GM19239 (cell line): ENCODE measurements around the gene PVALEF.

ENCODE experiments used
- DNase-seq: peaks from one replicate; pipeline ENCODE4 v3.0.0; 2011; ENCODE audit warnings: low spot score; ENCODE audit not compliant: insufficient read length
- FAIRE-seq: peaks from 2 replicates; lab custom pipeline; 2011; peaks lifted over from hg19 to GRCh38; lab: Jason Lieb, UNC

PVALEF gene

DNA sequence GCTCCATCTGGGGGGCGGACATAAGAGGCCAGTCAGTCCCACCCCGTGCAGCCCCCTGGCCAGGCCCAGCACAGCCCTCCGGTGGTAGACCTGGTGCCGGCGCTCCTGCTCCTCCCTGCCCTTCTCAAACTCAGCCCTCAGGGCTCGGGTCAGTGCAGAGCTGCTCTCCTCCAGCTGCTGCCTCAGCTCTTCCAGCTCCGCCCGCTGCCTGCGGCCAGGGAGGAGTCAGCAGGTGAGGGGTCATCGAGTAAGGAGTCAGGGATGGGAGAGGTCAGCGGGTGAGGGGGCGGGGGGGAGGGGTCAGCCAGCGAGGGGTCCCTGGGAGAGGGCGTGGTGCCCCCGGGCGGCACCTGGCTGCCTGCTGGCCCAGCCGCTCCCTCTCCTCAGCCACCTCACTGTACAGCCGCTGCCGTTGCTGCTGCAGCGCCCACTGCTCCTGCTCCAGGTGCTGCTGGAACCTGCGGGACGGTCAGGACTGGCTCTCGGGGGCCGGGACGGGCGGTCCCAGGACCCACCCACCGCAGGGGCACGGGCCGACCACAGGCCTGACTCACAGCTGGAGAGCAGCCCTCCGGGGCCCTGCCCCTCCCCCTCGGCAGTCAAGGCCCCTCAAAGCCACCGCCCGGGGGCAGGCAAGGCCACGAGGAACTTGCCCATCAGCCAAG lies 27.2 kb downstream of the PVALEF start:
- FAIRE-seq: no peak
- no peak for DNase-seq

- DNase-seq (no peak), FAIRE-seq (no peak)
Observed at GRCh38 chr17:81193051-81193410, 27.7 kb downstream of the PVALEF start.

GRCh38 chr17:81193470-81194224 lies 28.3 kb downstream of the PVALEF start:
- no peak for DNase-seq
- no peak for FAIRE-seq

GRCh38 chr17:81194225-81194760 lies 29.0 kb downstream of the PVALEF start:
- FAIRE-seq: no peak
- no peak for DNase-seq

DNA sequence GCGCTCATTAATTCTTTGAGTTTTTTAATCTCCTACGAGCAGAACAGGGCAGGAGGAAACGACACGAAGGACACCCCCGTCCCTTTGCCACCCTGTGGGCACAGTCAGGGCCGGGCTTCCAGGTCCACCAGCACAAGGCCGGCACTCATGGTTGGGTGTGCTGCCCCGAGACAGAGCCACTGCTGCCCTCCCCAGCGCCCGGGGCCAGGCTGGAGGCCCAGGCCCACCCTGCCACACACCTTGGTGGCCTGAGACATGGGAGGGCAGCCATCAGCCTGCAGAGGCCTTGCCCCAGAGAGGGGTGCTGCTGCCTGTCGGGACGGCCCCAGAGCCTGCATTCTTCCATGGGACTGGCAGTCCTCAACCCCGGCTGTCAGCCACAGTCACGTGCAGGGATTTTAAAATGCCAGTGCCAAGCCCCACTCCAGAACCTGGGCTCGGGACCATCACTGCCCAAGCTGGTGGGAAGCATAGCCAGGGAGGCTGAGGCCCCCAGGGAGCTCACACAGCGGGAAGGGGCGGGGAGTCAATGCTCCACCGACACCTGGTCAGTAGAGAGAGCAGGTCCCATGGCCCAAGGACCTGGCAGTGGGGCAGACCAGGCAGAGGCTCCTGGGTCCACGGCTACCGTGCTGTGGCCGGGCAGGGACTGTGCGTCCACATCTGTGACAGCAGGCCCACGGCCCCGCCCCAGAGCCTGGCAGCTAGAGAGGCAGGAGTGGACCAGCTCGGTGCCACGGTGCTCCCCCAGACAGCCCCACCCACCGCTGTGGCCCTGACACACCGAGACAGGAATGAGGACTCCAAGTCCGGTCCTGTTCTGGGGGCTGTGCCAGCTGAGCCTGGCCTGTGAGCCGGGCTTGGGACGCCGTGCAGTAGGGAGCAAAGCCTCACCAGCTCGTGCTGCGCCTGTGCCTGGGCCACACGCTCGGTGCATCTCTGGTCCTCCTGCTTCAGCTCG lies 29.9 kb downstream of the PVALEF start:
- no peak for FAIRE-seq
- DNase-seq: no peak

DNA sequence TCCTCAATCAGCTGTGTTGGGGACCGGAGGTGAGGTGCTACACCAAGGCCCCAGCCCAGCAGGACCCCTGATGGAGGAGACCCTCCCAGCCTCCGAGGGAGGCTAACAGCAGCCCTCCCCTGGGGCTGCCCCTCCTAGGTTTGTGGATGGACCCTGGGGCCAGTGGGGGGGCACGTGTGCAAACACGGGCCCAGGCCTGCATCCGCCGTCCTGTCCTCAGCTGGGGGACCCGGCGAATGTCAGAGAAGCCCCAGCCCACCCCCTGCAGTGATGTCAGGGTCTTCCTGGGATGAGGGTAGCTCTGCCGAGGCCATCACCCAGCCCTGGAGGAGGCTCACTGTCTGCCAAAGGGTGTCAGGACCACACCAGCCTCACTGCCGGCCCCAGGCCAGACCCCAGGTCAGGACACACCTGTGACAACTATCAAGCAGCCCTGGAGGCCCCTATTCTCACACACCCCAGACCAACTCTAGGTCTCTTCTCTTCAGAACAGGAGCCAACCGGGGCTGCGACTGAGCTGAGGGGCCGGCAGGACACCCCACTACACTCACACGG lies 30.7 kb downstream of the PVALEF start:
- FAIRE-seq: no peak

GRCh38 chr17:81196505-81197408 lies 31.4 kb downstream of the PVALEF start:
- FAIRE-seq: no peak
- no peak for DNase-seq

More for the DNA sequence above, 30.7 kb downstream of the PVALEF start:
- DNase-seq: no peak

DNA sequence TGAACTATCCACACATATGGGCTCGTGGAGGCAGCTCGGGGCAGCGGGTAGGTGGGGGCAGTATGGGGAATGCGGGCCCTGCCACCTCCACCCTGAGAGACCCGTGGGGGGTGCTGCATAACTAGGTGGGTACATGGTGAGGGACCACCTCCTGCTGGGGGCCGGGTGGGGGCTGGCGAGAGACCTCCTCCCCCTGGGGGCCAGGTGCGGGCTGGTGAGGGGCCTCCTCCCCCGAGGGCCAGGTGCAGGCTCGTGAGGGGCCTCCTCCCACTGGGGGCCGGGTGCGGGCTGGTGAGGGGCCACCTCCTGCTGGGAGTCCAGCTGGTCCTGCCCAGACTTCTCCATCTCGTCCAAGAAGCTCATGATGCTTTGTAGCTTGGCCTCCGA lies 32.1 kb downstream of the PVALEF start:
- FAIRE-seq (no peak), DNase-seq (no peak)

- FAIRE-seq: no peak
- DNase-seq: no peak
Observed at GRCh38 chr17:81197831-81198490, 32.7 kb downstream of the PVALEF start.

DNA sequence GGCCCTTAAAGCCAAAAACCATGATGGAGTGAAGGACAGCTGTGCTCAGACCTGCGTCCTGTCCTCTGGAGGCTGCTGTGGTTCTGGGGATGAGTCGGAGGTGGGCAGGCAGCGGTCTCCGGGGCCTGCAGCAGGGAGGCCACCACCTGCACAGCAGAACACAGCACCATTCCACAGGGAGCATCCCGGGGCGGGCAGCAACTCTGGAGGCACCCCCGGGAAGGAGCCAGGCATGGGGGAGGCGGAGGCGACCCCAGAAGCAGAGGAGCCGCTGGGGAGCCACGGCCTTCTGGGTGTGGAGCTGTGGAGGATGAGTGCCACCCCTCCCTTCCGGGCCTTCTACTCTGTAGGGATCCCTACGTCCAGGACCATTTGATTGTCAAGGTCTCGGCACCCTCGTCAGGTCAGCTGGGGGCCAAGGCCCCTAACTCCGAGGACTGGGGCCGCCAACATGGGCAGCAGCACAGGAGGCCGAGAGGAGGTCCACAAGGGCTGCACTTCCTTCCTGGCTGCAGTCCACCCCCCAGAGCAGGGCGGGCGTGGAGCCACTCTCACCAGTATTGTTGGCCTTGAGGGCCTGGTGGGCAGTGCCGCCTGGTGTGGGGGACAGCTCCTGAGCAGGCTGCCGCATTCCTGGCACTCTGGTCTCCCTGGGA lies 33.6 kb downstream of the PVALEF start:
- FAIRE-seq: no peak

DNA sequence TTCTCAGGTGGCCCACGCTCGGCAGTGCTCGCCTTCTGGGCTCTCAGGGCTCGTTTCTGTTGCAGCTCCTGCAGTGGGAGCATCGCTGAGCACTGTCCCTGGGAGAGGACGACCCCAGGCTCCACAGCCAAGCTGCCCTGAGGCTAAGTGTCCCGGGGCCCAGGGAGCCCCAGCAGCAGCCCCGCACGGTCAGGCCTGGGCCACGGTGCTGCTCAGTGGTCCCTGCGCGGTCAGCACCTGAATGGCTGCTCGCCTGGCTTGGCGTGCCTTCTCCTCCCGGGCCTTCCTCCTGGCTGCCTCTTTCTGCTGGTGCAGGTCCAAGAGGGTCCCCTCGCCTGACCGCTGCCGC lies 34.1 kb downstream of the PVALEF start:
- no peak for FAIRE-seq

More for the DNA sequence above, 33.6 kb downstream of the PVALEF start:
- DNase-seq: no peak

GRCh38 chr17:81200201-81200600 lies 34.9 kb downstream of the PVALEF start:
- FAIRE-seq (no peak), DNase-seq (no peak)

More for the DNA sequence above, 34.1 kb downstream of the PVALEF start:
- DNase-seq: no peak

DNA sequence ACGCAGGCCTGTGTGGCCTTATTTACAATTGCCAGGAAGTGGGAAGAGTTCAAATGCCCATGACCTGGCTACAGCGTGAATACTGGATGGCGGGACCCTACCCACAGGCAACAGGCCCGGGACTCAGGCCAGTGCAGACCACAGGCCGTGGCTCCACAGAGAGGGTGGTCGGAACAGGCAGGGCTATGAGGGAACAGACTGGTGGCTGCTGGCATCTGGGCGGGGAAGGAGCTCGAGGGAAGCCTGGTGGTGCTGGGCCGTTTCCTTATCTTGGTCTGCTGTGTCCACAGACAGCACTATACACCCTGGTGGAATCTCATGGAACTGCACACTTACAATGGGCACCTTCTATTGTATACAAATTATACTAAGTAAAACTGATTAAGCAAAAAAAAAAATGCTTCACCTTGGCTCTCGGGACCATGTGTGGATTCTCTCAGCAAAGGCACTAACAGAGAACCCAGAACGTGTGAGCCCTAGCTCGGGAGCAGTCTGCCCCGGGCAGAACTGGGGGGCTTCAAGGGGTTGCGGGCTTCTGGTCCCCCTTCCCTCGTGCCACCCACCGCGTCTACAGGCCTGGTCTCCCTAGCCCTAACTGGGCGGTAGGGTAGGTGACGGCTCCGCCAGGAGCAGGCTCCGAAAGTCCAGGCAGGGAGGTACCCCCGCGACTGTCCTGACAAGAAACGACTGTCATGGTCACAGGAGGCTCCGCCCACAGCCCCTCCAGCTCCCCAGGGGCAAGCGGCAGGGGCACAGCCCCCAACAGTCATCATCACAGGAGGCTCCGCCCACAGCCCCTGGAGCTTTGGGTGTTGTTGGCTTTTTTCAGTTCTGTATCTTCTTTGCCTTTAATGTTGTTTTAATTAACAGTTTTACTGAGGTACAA lies 35.6 kb downstream of the PVALEF start:
- DNase-seq (peak; percentile 74), FAIRE-seq (no peak)

DNA sequence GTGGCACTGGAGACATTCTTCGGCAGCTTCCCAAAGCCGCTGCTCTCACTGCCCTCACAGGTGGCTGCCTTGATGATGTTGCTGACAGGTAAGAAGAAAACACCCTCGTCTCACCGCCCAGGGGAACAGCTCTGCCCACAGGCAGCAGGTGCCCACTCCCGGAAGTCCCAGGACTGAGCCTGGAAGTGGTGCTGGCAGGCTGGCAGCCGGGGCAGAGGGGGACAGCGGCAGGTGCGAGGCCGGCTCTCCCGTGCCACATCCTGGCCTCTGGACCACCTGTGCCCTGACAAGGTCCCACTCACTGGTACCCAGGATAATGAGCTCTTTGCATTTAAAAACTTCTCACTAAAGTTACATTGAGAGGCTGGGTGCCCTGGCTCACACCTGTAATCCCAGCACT lies 37.0 kb downstream of the PVALEF start:
- no peak for FAIRE-seq
- DNase-seq: no peak

DNA sequence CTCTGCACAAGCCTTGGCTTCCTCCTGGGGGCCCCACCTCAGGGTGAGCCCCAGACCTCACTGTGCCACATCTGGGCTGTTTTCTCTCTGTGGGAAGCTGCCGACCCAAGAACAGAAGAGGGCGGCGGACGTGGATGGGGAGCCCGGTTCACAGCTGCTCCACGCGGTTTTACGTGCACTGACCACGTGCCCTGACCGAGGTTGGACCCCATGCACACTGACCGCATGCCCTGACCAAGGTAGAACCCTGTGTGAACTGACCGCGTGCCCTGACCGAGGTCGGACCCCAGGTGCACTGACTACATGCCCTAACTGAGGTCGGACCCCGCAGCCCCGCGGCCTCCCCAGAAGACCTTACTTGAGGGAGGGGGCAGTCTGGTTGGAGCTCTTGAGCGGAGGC lies 37.8 kb downstream of the PVALEF start:
- no peak for FAIRE-seq
- no peak for DNase-seq

- DNase-seq (no peak), FAIRE-seq (no peak)
Observed at GRCh38 chr17:81204578-81204977, 39.3 kb downstream of the PVALEF start.

DNA sequence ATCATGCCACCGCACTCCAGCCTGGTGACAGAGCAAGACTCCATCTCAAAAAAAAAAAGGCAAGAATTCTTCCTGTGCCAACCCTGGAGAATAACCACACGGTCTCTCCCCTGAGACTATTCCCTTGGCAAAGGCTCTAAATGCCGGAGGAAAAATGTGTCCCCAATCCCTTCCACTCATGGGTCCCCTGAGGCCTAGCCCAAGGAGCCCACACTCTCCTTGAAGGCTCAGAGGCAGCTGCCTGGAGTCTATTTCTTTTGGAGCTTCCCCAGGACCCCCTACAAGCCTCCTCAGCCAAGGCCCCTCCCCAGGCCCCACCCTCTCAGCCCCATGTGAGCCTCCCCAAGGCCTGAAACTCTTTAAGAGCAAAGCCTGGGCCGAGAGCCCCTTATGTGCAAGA lies 40.9 kb downstream of the PVALEF start:
- no peak for FAIRE-seq
- no peak for DNase-seq
